ENCODE results near the gene SYNDIG1L.

DNA sequence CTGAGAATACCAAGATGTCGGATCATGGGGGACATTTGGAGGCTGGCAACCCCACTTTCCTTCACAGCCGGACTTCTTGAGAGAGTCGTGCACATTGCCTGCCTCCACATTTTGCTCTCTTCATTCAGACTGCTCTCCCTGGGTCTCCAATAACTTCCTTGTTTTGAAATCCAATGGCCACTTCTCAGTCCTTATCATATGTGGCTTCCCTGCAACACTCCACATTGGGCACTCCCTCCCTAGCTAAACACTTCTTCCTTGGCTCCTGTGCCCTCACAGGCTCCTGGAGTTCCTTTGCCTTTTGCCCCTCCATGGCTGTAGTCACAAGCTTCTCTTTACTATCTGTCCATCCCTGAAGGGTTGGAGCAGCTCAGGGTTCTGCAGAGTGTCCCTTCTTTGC, 37.0 kb upstream of the SYNDIG1L start:
- TF ChIP-seq POLR2A (IDR thresholded peaks at IDR 0.05) (no peak), POLR2AphosphoS5 (IDR thresholded peaks at IDR 0.05) (no peak)
- TF ChIP-seq, protein P1, sequence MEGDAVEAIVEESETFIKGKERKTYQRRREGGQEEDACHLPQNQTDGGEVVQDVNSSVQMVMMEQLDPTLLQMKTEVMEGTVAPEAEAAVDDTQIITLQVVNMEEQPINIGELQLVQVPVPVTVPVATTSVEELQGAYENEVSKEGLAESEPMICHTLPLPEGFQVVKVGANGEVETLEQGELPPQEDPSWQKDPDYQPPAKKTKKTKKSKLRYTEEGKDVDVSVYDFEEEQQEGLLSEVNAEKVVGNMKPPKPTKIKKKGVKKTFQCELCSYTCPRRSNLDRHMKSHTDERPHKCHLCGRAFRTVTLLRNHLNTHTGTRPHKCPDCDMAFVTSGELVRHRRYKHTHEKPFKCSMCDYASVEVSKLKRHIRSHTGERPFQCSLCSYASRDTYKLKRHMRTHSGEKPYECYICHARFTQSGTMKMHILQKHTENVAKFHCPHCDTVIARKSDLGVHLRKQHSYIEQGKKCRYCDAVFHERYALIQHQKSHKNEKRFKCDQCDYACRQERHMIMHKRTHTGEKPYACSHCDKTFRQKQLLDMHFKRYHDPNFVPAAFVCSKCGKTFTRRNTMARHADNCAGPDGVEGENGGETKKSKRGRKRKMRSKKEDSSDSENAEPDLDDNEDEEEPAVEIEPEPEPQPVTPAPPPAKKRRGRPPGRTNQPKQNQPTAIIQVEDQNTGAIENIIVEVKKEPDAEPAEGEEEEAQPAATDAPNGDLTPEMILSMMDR (IDR thresholded peaks at IDR 0.05): no peak
